GM19238 (cell line): Measurements from ENCODE around the gene EDEM1.

Experiments
- DNase-seq: peaks from one replicate; pipeline ENCODE4 v3.0.0; 2011; ENCODE audit warnings: low spot score; ENCODE audit not compliant: insufficient read length

Gene EDEM1

DNA sequence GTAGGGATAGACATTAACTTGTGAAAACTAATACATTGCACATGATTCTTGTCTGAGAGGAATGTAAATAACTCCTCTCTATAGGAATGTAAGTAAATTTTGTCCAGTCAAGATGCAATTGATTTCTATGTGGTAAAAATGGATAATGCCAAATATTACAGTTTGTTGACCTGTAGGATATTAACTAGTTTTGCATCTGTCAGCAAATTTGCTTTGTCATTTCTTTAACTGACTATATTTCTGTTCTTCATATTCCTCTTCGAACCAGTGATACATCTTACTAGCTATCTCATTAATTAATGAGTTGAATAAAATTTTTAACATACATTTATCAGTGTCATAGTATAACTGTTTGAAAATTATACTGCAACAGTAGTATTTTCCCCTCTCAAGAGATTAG lies 80.4 kb downstream of the EDEM1 start:
- DNase-seq, result no peak
